Measurements from ENCODE around the gene EXOC3.
A peak's percentile ranks its signal among the peaks of the same experiment; 100 is the strongest.

Gene EXOC3

GRCh38 chr5:436641-436975, 6.4 kb upstream of the EXOC3 start:
- DNase-seq (ENCODE audit: extremely low spot score, insufficient read length, low read depth) (no peak), FAIRE-seq (no peak)

GRCh38 chr5:437281-437771, 5.7 kb upstream of the EXOC3 start:
- FAIRE-seq (no peak), DNase-seq (ENCODE audit: extremely low spot score, insufficient read length, low read depth) (no peak)

- FAIRE-seq (no peak), DNase-seq (ENCODE audit: extremely low spot score, insufficient read length, low read depth) (no peak)
Observed at GRCh38 chr5:438481-438981, 4.4 kb upstream of the EXOC3 start.

GRCh38 chr5:439181-439580, 3.8 kb upstream of the EXOC3 start:
- no peak for FAIRE-seq
- DNase-seq (ENCODE audit: extremely low spot score, insufficient read length, low read depth): no peak

GRCh38 chr5:439636-440035, 3.3 kb upstream of the EXOC3 start:
- FAIRE-seq: no peak

GRCh38 chr5:440401-441201, 2.4 kb upstream of the EXOC3 start:
- DNase-seq (ENCODE audit: extremely low spot score, insufficient read length, low read depth) (no peak), FAIRE-seq (no peak)

More at GRCh38 chr5:439636-440035, 3.3 kb upstream of the EXOC3 start:
- no peak for DNase-seq (ENCODE audit: extremely low spot score, insufficient read length, low read depth)

- no peak for DNase-seq (ENCODE audit: extremely low spot score, insufficient read length, low read depth)
- no peak for FAIRE-seq
Observed at GRCh38 chr5:441996-442334, 1.0 kb upstream of the EXOC3 start.

GRCh38 chr5:443239-444151, 519 bp downstream of the EXOC3 start:
- peak; percentile 32 for DNase-seq (ENCODE audit: extremely low spot score, insufficient read length, low read depth)
- no peak for FAIRE-seq

- no peak for FAIRE-seq
- no peak for DNase-seq (ENCODE audit: extremely low spot score, insufficient read length, low read depth)
Observed at GRCh38 chr5:444226-444625, 1.2 kb downstream of the EXOC3 start.

GRCh38 chr5:445591-445990, 2.6 kb downstream of the EXOC3 start:
- DNase-seq (ENCODE audit: extremely low spot score, insufficient read length, low read depth) (no peak), FAIRE-seq (no peak)

- DNase-seq (ENCODE audit: extremely low spot score, insufficient read length, low read depth) (no peak), FAIRE-seq (no peak)
Observed at GRCh38 chr5:446066-446882, 3.3 kb downstream of the EXOC3 start.

GRCh38 chr5:446883-447263, 3.9 kb downstream of the EXOC3 start:
- peak; percentile 77 for FAIRE-seq
- DNase-seq (ENCODE audit: extremely low spot score, insufficient read length, low read depth): no peak

GRCh38 chr5:447501-447900, 4.5 kb downstream of the EXOC3 start:
- no peak for FAIRE-seq
- DNase-seq (ENCODE audit: extremely low spot score, insufficient read length, low read depth): no peak

GRCh38 chr5:448061-448765, 5.2 kb downstream of the EXOC3 start:
- no peak for FAIRE-seq
- no peak for DNase-seq (ENCODE audit: extremely low spot score, insufficient read length, low read depth)

GRCh38 chr5:448766-449090, 5.8 kb downstream of the EXOC3 start:
- FAIRE-seq: no peak

GRCh38 chr5:449151-449550, 6.2 kb downstream of the EXOC3 start:
- DNase-seq (ENCODE audit: extremely low spot score, insufficient read length, low read depth) (no peak), FAIRE-seq (no peak)

More at GRCh38 chr5:448766-449090, 5.8 kb downstream of the EXOC3 start:
- no peak for DNase-seq (ENCODE audit: extremely low spot score, insufficient read length, low read depth)

GRCh38 chr5:451587-452458, 8.8 kb downstream of the EXOC3 start:
- no peak for FAIRE-seq

GRCh38 chr5:452978-453710, 10.2 kb downstream of the EXOC3 start:
- DNase-seq (ENCODE audit: extremely low spot score, insufficient read length, low read depth): no peak
- FAIRE-seq: no peak

More at GRCh38 chr5:451587-452458, 8.8 kb downstream of the EXOC3 start:
- no peak for DNase-seq (ENCODE audit: extremely low spot score, insufficient read length, low read depth)
